Measurements from ENCODE around the gene CEP350. TPM values are rescaled to one million over a fixed set of nuclear protein-coding genes. Genes with fewer than 3 reads are reported as not detected.
"Not testable (repeated sequence)": the region's sequence is repeated elsewhere in the genome, so short reads cannot be mapped to it uniquely, and the experiment has no call there.

CEP350 gene
- total RNA-seq, 2 donors from 2014 or later, result 34.7 to 50.6 TPM

- no peak for DNase-seq
- Histone ChIP-seq H3K27me3 (no peaks in the 10 kb centered on the region), H3K9ac (ENCODE audit: low read depth in 2 of 2, low read length in 2 of 2) (no peak overlapping the region), H3K4me3 (no peak overlapping the region), H3K36me3 (no peaks in the 10 kb centered on the region), H3K9me3 (no peaks in the 10 kb centered on the region), H3K27ac (no peak overlapping the region), H3K4me1 (no peaks in the 10 kb centered on the region)
- TF ChIP-seq CTCF (IDR thresholded peaks at IDR 0.05), result no peak
- intact Hi-C loops (cut with DNase I), result no loop called here
Observed at GRCh38 chr1:179996099-179996498, 41.5 kb downstream of the CEP350 start.

GRCh38 chr1:180000575-180000974, 46.0 kb downstream of the CEP350 start:
- no peaks in the 10 kb centered on the region for H3K36me3 ChIP-seq
- TF ChIP-seq CTCF (IDR thresholded peaks at IDR 0.05), result no peak
- no peaks in the 10 kb centered on the region for H3K4me1 ChIP-seq
- no peaks in the 10 kb centered on the region for H3K27me3 ChIP-seq
- no peak overlapping the region for H3K4me3 ChIP-seq
- no peak overlapping the region for H3K9ac ChIP-seq (ENCODE audit: low read depth in 2 of 2, low read length in 2 of 2)
- intact Hi-C loops (cut with DNase I), result no loop called here
- DNase-seq, result no peak
- no peaks in the 10 kb centered on the region for H3K9me3 ChIP-seq
- no peak overlapping the region for H3K27ac ChIP-seq

GRCh38 chr1:180002437-180002836, 47.8 kb downstream of the CEP350 start:
- Histone ChIP-seq H3K27me3 (no peaks in the 10 kb centered on the region), H3K36me3 (no peaks in the 10 kb centered on the region)
- intact Hi-C loops (cut with DNase I), result no loop called here

GRCh38 chr1:180003026-180003695, 48.6 kb downstream of the CEP350 start:
- no peaks in the 10 kb centered on the region for H3K27me3 ChIP-seq
- TF ChIP-seq CTCF (IDR thresholded peaks at IDR 0.05), result no peak
- H3K36me3 ChIP-seq, result no peaks in the 10 kb centered on the region
- no peaks in the 10 kb centered on the region for H3K4me1 ChIP-seq
- no peak for DNase-seq
- H3K9ac ChIP-seq (ENCODE audit: low read depth in 2 of 2, low read length in 2 of 2), result no peak overlapping the region
- H3K27ac ChIP-seq, result no peak overlapping the region
- H3K9me3 ChIP-seq, result no peaks in the 10 kb centered on the region
- no peak overlapping the region for H3K4me3 ChIP-seq
- intact Hi-C loops (cut with DNase I), result no loop called here

More at GRCh38 chr1:180002437-180002836, 47.8 kb downstream of the CEP350 start:
- Histone ChIP-seq H3K4me1 (no peaks in the 10 kb centered on the region), H3K9ac (ENCODE audit: low read depth in 2 of 2, low read length in 2 of 2) (no peak overlapping the region), H3K27ac (no peak overlapping the region), H3K9me3 (no peaks in the 10 kb centered on the region), H3K4me3 (no peak overlapping the region)
- no peak for TF ChIP-seq CTCF (IDR thresholded peaks at IDR 0.05)
- no peak for DNase-seq

- intact Hi-C loops (cut with DNase I); H3K27me3 ChIP-seq; H3K4me1 ChIP-seq; H3K9me3 ChIP-seq; H3K9ac ChIP-seq (ENCODE audit: low read depth in 2 of 2, low read length in 2 of 2); H3K27ac ChIP-seq; H3K4me3 ChIP-seq; H3K36me3 ChIP-seq; DNase-seq: not testable (repeated sequence)
Observed at GRCh38 chr1:180006762-180007161, 52.2 kb downstream of the CEP350 start.

- Histone ChIP-seq H3K4me1 (no peaks in the 10 kb centered on the region), H3K9me3 (no peaks in the 10 kb centered on the region), H3K4me3 (no peak overlapping the region), H3K27ac (no peak overlapping the region), H3K27me3 (no peaks in the 10 kb centered on the region), H3K36me3 (peaks cover 10% of the 10 kb centered on the region), H3K9ac (ENCODE audit: low read depth in 2 of 2, low read length in 2 of 2) (no peak overlapping the region)
- no peak for DNase-seq
- no peak for TF ChIP-seq CTCF (IDR thresholded peaks at IDR 0.05)
- intact Hi-C loops (cut with DNase I), result no loop called here
Observed at GRCh38 chr1:180020017-180020416, 65.4 kb downstream of the CEP350 start.
